HG03175 (cell line): ENCODE measurements around the gene MMP14.
A peak's percentile ranks its signal among the peaks of the same experiment; 100 is the strongest.

Source experiments
- ATAC-seq: cut with Tn5 transposase; IDR thresholded peaks from one replicate; pipeline ENCODE4 v1.9.1; 2021; ENCODE audit warnings: mild to moderate bottlenecking, moderate library complexity; ENCODE audit not compliant: unreplicated experiment

MMP14 gene

GRCh38 chr14:22883173-22883976 is 47.0 kb downstream of the MMP14 start, which contains the start of gene REM2:
REM2 (plus strand) TSS chr14:22883222; CDS start chr14:22883288, 66 bp downstream.
- no peak for ATAC-seq

GRCh38 chr14:22884076-22884737 is 47.8 kb downstream of the MMP14 start:
- no peak for ATAC-seq

GRCh38 chr14:22884738-22885523 is 48.5 kb downstream of the MMP14 start:
- ATAC-seq = no peak

- no peak for ATAC-seq
Observed at GRCh38 chr14:22885975-22886374, 49.6 kb downstream of the MMP14 start.

GRCh38 chr14:22886500-22887259 is 50.3 kb downstream of the MMP14 start:
- peak; percentile 48 for ATAC-seq

GRCh38 chr14:22887260-22887989 is 51.0 kb downstream of the MMP14 start:
- peak; percentile 47 for ATAC-seq

- peak; percentile 38 for ATAC-seq
Observed at GRCh38 chr14:22887990-22888378, 51.6 kb downstream of the MMP14 start.

GRCh38 chr14:22888662-22889061 is 52.3 kb downstream of the MMP14 start:
- ATAC-seq = no peak

GRCh38 chr14:22890416-22890815 is 54.0 kb downstream of the MMP14 start:
- no peak for ATAC-seq

- no peak for ATAC-seq
Observed at GRCh38 chr14:22892488-22892887, 56.1 kb downstream of the MMP14 start.

GRCh38 chr14:22893706-22894105 is 57.3 kb downstream of the MMP14 start:
- ATAC-seq = no peak

GRCh38 chr14:22895402-22895801 is 59.0 kb downstream of the MMP14 start:
- ATAC-seq = no peak

- ATAC-seq = no peak
Observed at GRCh38 chr14:22896356-22896755, 60.0 kb downstream of the MMP14 start.

- no peak for ATAC-seq
Observed at GRCh38 chr14:22896760-22897159, 60.4 kb downstream of the MMP14 start.

- no peak for ATAC-seq
Observed at GRCh38 chr14:22897357-22897756, 61.0 kb downstream of the MMP14 start.
